GM19328 (cell line): ENCODE results near the gene MAD1L1.
"Not testable (repeated sequence)": the region's sequence is repeated elsewhere in the genome, so short reads cannot be mapped to it uniquely, and the experiment has no call there.

Source experiments
- ATAC-seq: cut with Tn5 transposase; IDR thresholded peaks from one replicate; pipeline ENCODE4 v1.9.1; 2021; ENCODE audit warnings: mild to moderate bottlenecking, moderate library complexity; ENCODE audit not compliant: unreplicated experiment

Gene MAD1L1

DNA sequence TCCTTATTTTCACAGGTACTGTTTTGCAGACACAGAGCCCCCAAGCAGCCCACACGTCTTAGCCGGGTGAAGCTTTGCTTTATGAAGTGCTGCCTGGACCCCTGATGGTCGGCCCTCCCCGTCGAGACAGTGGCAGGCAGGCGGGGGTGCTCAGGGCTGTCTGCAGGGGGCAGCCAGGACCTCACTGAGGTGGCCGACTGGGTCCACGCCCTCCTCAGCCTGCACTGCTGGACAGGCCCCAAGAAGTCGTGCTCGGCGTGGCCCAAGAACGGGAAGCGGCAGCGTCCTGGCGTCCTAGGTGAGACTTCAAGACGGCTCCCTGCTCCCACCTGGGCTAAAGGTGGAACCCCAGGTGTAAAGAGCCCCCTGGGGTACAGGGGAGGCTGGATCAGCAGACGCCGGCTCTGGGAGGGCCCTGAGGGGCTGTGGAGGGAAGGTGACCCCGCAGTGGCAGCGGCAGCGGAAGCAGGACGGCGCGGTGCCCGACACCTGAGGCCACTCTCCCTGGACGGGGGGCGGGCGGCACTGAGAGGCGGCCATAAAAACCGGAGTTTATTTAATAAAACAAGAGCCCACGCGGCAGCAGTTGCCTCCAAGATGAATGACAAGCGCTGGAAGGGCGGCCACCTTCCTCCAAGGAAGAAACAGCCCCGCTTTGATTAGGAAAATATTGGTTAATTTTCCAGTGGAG, 383.2 kb downstream of the MAD1L1 start:
- no peak for ATAC-seq

DNA sequence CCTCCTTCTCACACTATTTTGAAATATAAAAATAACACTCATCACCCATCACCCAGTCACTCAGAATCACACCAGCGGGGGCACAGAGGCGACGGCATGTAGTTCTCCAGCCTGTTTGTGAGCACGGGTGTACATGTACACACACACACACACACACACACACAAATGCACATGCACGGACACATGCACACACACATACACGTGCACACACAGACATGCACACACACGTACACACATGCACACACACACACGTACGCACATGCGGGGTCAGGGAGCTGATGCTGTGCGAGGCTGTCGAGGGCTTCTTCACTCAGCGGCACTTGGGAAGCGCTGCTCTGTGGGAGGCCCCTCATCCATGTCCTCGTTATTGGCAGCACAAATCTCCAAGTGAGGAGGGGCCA, 383.8 kb downstream of the MAD1L1 start:
- no peak for ATAC-seq

DNA sequence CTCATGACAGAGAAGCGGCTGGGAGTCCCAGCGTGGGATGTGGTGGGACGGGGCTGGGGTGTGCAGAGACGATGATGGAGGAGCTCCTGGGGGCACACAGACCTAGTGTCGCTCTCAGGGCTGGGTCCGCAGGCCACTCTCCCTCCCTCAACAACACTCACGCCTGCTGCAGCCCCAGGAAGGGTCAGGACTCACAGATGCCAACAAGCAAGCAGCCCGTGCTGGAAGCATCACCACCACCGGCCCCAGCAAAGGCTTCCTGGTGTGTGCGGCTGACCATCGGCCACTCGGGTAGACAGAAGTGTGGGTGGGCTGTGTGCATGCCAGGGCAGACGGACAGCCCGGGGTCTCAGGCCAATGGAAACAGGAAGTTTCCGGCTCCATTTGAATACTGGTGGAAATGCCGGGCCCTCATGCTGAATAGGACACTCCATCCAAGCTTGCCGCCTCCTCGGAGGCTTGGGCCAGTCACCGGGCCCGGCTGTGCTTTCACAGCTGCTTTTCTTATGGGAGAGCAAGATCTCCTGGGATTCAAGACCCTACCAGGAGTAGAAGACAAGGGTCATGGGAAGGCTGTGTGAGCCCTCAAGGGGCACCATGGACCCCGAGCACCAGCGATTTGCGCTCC, 384.6 kb downstream of the MAD1L1 start:
- ATAC-seq = no peak

DNA sequence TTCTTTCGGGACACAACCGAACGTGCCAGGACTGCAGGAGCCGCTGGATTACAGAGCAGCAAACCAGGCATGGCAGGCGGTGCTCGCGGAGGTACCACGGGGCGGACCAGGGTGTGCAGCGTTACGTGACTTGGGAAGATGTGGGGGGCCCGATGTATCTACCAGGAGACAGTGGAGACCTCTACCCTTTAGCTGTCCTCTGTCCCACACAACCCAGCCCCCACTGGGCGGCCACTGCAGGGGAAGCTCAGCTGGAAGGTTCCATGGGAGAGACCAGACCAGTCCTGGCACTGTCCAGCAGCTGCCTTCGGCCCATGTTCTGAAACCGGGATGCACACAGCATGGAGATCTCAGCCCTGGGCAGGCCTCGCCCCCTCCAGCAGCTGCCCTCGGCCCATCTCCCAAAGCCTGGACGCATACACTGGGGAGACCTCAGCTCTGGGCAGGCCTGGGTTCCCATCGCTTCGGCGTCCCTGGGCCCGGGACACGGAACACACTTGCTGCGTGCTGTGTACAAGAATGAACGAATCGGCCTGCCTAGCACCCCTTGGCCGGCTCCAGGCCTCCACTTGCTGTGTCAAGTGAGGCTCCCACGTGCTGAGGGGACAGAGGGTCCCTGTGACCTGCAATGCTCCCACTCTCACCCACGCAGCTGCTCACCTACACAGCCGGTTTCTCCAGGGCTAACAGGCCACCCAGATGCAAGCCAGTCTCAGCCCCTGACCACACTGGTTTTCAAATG, 385.3 kb downstream of the MAD1L1 start:
- ATAC-seq = no peak

DNA sequence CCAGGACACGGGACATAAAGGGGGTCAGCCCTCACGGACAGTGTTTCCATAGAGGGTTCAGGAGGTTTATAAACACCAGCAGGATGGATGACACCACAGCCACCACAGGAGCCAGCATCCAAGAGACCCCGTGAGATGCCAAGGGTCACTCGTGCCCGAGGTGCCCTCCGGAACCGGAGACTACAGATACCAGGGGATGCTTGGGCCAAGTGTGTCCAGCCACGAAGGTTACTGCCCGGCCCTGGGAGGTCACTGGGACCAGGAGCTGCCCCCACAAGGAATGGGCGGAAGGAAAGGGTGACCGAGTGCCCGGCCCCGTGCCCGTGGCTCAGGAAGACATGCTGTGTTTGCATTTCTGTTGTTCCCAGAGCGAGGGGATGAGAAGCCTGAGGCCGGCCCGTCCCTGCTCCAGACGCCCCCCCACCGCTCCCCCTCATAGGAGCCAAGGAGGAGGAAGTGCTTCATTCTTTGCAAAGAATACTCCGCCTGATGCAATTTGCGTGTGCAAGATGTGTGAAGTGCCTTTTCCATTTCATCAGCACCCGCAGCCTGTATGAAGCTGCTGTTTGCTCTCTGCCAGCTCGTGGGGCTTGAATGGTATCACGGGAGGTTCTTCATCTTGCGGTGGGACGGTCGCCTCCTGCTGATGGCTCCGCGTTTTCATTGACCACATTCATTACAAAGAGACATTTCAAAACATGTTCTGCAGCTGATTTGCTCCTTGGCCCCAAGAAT, 386.2 kb downstream of the MAD1L1 start:
- ATAC-seq = no peak

DNA sequence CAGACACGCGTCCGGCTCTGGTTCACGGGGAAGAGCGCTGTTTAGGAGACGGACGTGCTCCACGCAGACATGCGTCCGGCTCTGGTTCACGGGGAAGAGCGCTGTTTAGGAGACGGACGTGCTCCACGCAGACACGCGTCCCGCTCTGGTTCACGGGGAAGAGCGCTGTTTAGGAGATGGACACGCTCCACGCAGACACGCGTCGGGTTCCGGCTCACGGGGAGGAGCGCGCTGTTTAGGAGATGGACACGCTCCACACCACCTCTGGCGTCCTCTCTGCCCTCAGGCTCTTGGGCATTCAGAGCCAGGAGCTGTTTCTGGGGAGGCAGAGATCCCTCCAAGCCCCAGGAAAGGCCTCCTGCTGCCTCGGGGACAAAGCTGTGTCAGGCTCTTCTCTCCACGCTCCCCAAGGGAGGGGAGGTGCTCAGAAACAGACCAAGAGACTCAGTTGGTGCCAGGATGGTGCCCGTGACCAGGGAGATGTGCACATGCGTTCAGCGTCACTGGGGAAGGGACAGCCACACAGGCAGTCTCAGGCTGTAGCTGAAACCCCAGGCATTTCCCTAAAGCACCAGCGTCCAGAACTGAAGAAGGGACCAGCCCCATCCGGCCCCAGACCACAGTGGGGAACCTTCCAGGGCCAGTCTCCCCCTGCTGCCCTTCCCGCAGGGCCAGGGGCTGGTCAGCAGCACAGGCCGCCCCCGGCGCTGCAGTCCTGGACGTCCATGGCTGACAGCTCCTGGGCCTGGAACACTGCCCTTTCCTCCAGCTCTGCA, 387.0 kb downstream of the MAD1L1 start:
- ATAC-seq = no peak

DNA sequence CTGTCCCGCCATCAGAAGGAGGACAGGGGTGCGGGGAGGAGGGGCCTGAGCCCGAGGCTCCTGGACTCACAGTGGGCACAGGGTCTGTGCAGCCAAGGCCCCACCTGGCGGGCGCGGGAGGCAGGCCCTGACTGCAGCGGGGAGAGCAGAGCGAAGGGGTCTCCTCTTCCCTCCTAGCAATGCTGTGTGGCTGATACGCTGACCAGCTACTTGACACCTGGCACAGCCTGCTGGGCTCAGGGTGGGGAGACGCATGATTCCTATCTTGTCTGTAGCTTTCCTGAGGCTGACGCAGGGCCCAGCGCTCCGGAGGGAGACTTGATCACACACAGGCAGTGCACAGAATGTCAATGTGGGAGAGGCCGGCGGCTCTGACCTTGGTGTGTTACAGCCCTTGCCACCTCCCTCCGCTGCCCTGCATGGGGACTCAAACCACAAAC, 387.8 kb downstream of the MAD1L1 start:
- no peak for ATAC-seq

DNA sequence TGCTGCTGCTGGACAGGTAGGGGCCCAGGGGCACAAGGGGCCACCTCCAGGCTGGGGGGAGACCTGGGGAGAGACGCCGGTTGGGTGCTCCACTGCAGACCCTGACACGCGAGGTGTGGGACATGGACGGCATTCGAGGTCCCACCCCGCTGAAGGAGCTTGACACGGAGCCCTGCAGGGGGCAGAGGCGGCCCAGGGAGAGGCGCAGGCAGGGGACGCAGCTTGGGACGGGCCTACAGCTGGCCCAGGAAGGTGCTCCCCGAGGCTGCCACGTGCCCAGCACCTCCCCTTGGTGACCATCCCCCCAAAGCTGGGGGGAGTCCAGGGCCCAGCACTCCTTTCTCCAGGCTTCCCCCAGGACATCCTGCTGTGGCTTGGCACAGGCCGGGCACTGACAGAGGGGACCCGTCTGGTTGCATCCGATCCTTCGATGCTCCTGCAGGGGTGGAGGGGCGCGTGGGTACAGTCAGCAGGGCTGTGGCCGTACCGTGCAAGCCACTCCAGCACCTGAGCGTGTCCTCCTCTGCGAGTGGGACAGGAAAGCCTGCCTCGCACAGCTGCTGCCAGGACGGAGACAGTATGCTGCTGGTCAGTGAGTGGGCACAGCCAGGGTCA, 388.3 kb downstream of the MAD1L1 start:
- no peak for ATAC-seq

DNA sequence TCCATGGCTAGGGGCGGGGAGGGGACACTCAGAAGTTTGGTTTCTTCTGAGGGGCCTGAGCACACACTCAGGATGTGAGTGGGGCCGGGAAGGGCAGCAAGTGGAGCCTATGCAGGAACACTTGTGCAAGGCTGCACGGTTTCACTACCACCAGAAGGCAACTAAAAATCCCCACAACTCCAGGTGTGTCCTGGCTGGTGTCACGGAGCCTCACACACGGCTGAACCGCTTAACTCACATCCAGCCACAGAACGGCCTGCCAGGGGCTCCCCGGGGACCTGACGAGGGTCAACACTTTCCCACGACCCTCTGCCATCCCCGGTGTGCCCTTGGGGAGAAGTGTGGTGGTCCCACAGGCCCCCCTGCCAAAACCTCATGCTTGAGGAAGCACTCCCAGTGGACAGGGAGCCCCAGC, 388.8 kb downstream of the MAD1L1 start:
- ATAC-seq = no peak

DNA sequence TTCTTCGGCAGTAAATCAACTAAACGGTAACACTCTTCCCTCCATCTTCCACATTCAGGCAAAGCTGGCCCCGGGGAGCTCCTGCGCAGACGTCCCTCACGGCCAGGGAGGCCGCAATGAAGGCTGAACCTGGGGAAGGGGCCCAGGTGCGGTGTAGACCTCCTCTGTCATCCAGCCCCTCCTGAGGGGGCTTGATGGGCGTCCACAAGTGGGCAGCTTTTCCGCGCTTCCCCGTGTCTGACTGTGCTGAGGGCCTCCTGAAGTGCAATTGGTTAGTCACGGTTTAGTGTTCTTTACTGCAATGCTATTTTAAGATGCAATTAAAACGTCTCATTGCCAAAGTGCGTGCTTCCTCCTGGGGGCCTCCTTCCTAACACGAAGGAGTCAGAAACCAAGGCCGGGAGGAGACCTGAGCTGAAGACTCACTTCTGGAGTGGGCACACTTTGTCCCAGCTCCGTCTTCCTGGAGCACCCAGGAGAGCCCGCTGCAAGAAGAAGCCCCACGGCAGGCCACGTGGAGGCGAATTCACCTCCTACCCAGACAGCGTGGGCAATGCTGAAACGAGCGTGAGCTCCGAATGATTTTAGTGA, 389.4 kb downstream of the MAD1L1 start:
- ATAC-seq = no peak

DNA sequence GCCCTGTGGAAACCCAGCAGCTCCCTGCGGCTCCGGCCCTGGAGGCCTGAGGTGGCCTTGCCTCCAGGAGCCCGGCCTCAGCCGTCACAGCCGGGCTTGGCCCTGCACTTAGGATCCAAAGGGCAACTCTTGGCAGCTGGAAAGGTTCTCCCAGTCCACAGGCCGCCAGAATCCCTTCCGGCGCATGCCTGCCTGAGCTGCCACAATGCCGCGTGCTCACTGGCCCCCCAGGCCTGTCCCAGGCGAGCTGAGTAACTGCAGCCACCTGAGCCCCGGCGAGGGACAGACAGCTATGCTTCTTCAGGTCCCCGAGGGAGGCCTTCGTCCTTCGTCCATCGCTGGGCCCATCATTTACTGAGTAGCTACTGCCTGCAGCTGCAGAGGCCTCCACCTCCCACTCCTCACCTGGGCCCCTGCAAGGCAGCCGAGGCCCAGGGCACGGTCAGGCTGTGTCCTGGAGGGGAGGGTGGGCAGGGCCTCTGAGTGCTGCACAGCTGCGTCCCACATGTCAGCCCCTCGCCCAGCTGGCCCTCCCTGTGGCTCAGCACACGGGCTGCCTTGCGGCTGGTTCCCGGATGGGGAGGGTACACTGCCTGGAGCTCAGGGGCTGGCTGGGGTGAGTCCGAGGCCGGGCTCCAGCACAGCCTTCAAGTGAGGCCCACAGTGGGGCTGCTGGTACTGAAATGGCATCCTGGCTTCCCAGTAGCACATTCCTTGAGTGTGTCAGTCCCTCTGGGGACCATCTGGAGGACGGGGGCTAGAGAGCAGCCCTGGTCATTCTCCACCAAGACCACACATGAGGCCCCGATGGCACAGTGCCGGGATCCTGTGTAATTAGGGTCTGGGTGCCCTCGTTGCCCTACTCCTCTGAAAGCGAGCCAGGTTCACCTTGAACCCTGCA, 390.2 kb downstream of the MAD1L1 start:
- no peak for ATAC-seq

DNA sequence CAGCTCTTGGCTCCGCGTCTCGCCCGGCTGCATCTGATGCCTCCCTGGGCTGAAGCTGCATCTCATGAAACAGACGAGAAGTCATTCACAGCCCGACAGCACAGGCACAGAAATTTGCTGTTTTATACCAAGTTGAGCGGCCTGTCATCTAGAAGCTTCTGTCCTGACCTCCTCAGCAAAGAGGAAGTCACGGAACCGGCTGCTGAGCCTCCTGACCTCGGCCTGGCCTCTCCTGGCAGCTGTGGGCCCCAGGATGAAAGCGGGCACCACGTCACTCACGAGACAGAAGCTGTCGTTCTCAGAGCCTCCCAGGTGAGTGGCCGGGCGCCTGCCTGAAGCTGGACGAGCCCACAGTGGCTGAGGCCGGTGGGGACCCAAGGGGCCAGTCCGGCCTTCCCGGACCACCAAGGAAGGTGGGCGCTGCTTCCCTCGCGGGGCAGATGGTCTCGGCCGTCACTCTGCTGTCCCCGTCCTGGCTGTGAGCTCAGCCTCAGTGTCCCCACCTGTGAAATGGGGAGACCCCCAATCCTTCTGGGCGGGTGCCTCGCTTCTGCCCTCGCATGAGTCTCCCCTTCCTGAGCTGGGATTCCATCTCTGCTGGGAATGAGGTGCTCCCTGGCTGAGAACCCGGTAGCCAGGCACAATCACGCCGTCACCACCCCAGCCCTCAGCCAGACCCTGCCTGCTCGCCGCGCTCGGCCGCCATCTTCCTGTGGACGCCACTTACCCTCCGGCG, 391.3 kb downstream of the MAD1L1 start:
- ATAC-seq = not testable (repeated sequence)

DNA sequence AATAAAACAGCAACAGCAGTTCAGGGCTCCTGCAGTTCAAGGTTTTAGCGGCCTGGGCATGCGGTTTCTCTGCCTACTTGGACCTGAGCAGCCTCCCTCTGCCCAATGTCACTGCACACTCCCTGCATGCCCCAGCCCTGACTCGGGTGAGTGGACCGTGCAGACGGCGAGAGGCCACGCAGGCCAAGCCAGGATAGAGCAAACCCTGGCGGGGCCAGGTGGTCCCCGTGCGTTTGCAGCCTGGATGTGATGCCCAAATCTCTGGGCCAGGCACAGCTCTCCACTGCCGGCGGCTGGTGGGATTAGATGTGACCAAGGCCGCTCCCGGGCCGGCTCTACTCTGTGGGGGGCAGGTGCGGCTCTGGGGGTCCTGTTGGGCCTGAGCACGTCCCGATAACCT, 392.0 kb downstream of the MAD1L1 start:
- not testable (repeated sequence) for ATAC-seq

DNA sequence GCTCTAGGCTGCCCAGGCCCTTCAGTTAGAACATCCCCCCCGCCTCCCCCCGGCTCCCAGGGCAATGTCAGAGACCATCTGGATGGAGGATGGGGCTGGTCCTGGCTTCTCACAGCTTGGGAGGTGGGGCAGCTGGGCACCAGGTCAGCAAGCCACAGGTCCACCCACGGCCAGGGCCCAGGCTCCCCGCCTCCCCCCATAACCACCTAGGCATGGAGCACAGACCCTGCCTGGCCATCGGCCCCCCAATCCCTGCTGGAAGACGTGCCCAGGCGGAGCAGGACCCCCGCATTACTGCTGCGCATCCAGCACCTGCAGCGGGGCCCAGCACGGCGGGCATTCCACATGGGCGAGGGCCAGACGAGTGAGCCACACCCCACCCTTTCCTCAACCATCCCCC, 393.0 kb downstream of the MAD1L1 start:
- no peak for ATAC-seq

DNA sequence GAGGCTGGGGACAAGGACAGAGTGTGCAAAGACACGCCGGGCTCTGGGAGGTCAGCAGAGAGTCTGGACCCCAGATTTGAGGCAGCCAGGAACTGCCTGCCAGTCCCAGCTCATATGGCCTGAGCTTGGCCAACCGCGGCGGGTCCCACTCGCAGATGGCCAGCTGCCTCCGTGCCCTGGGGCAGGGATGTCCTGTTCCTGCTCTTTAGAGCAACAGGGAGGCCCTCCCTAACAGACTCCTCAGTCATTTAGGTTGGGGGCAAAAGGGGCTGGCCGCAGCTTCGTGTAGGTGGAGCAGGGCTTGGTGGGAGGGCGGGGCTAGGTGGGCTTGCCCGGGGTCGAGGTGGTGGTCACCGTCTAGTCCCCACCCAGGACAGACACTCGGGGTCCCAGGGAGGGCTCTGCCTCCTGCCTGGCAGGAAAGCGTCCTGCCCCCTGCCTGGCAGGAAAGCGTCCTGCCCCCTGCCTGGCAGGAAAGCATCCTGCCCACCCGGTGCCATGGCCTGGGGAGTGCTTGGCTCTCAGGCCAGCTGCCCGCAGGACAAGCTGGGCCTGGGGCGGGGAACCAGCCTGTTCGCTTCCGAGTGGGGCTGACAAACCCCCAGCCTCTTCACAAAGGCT, 393.7 kb downstream of the MAD1L1 start:
- ATAC-seq = not testable (repeated sequence)

DNA sequence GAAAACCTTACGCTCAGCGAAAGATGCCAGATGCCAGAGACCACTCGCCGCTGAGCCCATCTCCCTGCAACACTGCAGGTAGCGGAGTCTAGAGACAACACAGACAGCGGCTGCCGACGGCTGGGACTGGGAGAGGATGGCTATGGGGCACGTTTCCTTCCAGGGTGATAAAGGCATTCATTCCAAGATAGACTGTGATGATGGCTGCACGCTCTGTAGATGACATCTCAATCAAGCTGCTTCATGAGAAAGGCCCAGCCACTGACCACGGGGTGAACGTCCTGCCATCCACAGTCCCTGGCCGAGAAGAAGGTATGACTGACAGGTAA, 394.2 kb downstream of the MAD1L1 start:
- not testable (repeated sequence) for ATAC-seq

DNA sequence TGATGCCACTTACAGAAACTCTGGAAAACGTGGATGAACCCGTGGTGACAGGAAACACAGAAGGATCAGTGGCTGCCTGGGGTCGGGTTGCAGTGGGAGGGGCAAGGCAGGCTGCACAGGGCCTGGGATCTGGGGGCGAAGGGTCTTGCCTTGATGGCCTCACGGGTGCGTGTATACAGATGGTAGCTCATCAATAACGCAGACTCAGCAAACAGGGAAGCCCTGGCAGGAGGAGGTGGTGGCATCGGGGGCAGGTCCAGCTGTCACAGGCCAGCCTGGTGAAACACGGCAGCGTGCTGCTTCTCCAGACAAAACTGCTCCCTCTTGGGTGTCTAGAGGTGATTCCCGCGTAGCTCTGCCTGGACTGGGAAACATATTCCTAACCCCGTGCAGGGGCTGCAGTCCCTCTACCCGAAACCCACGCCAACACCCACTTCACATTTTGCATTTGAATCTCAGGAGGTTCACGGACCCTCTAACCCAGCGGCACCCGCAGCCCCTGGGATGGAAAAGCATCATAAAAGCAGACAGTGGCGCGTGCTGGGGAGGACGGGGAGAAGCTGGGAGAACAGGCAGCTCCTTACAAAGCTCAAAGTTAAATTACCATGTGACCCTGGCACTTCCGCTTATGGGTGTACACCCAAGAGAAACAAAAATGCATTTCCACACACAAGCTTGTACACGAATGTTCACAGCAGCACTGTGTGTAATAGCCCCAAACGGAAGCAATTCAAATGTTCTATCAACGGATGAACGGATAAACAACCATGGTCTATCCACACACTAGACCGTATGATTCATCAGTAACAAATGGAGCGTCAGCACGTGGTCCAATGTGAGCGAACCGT, 394.8 kb downstream of the MAD1L1 start:
- not testable (repeated sequence) for ATAC-seq
